Prostate gland (tissue), 2 donors: ENCODE data around the gene APPL2.

Experiments
- POLR2A ChIP-seq: fragments of 450-650 bp; IDR thresholded peaks from one replicate; pipeline ENCODE4 v1.6.1; 2016; ENCODE audit warnings: antibody characterized with exemption, mild to moderate bottlenecking
- POLR2AphosphoS5 ChIP-seq: sonication (generic); formaldehyde crosslinking; IDR thresholded peaks from one replicate; pipeline ENCODE4 v1.6.1; 2017; ENCODE audit warnings: antibody characterized with exemption
- TF ChIP-seq, protein P1 (sequence below), 4 experiments: fragments of 200-600 bp in 2 of 4; fragments of 450-650 bp in 2 of 4; sonication (generic) in 2 of 4; IDR thresholded peaks; 1 replicate in 3 of 4; 2 replicates in 1 of 4; pipeline ENCODE4 v1.5.1; 2016 to 2019; ENCODE audit warnings: antibody characterized with exemption in 4 of 4, mild to moderate bottlenecking in 2 of 4, moderate library complexity in 2 of 4

DNA sequence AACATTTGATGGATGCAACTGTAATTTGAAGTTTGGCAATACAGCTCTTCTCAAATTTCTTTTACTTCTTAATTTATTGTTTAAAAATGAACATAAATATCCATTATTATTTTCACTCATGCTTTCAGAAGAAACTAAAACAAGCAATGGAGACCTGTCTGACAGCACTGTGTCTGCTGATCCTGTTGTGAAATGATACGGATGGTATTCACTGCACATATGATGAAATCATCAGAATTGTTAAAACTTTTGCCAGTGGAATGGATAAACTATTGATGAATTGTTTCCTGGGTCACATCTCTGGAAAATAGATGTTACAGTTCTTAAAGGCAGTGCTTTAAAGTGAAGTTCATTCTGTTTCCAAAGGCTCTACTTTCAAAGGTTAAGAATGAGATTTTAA, 69.2 kb downstream of the APPL2 start:
- TF ChIP-seq POLR2A (no peak), POLR2AphosphoS5 (no peak)
- TF ChIP-seq, protein P1, sequence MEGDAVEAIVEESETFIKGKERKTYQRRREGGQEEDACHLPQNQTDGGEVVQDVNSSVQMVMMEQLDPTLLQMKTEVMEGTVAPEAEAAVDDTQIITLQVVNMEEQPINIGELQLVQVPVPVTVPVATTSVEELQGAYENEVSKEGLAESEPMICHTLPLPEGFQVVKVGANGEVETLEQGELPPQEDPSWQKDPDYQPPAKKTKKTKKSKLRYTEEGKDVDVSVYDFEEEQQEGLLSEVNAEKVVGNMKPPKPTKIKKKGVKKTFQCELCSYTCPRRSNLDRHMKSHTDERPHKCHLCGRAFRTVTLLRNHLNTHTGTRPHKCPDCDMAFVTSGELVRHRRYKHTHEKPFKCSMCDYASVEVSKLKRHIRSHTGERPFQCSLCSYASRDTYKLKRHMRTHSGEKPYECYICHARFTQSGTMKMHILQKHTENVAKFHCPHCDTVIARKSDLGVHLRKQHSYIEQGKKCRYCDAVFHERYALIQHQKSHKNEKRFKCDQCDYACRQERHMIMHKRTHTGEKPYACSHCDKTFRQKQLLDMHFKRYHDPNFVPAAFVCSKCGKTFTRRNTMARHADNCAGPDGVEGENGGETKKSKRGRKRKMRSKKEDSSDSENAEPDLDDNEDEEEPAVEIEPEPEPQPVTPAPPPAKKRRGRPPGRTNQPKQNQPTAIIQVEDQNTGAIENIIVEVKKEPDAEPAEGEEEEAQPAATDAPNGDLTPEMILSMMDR (IDR thresholded peaks at IDR 0.05) = no peak
